Fibroblast of skin of abdomen (primary cell): ENCODE measurements around the gene MBP.

Experiments used
- DNase-seq: peaks from one replicate; pipeline ENCODE4 v3.0.0-alpha.2; 2013

Gene MBP

DNA sequence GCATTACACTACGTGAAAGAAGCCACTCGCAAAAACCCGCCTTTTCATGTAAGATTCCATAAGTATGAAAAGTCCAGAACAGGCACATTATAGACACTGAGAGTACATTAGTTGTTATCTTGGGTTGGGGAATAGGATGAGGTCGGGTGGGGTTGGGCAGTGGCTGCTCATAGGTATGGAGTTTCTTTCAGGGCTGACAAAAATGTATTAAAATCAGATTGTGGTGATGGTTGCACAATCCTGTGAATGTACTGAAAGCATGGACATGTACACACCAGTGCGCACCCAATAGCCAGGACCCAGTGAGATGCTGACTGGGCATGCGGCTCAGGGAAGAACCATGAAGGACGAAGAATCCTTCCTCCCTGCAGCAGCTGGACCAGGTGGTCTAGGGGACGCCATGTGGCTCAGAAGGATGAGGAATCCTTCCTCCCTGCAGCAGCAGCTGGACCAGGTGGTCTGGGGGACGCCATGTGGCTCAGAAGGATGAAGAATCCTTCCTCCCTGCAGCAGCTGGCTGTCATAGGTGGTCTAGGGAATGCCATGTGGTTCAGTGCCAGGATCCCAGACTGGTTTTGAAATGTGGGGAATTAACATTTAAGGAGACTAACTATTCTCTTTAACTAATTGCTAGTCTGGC, 50.1 kb downstream of the MBP start:
- DNase-seq, result no peak

DNA sequence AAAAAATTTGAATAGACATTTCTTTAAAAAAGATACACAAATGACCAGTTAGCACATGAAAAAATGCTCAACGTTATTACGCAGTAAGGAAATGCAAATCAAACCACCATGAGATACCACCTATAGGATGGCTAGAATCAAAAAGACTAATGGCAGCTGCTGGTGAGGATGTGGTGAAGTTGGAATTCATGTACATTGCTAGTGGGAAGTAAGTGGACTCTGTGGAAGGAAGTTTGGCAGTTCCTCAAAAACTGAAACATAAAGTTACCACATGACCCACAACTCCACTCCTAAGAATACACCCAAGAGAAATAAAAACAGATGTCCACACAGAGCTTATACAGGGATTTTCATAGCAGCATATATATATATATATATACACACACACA, 51.2 kb downstream of the MBP start:
- DNase-seq, result peak; percentile 95

DNA sequence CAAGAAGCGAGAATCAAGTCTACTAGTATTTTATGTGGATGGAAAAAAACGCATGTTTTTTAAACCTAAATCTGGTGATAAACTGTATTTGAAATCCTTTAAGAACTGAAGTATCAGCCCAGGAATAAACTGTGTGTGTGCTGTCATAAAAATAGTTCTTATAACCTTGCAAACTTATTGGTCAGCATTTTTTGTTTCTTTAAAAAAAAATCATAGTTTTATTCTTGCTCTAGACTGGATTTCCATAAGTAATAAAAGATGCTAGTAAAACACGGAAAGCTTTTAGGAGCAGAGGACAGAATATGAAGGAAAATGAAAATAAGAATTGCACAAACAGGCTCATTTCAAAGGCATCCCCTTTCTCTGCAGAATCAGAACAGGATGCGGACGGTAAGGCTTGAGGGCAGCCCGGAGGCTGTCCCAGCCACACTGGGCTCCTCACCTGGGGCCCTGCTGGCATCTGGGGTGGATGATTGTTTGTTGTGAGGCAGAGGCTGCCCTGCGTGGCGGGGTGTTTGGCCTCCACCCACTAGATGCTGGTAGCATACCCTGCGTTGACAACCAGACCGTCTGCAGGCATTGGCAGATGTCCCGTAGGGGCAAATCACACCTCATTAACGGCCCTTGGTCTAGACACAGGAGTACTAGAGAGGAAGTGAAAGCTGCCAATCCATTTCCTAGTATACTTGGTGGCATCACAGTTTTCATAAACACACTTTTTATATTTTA, 52.5 kb downstream of the MBP start:
- DNase-seq, result no peak

DNA sequence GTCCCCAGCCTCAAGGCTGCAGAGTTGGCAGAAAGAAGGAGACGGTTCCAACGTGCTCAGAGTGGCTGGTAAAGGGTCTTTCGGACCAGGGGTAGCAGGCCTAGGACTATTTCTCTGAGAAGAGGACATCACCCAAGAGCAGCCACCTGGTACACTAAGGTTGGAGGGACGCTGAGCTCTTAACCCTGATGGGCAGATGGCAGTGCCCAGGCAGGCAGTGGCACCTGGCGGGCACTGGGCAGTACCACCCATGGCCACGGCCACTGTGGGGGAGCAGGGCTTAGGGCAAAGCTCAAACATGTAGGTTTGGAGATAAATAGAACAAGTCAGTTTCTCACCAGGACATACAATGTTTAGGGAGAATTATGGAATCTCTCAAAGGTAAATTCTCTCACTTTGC, 53.5 kb downstream of the MBP start:
- no peak for DNase-seq

DNA sequence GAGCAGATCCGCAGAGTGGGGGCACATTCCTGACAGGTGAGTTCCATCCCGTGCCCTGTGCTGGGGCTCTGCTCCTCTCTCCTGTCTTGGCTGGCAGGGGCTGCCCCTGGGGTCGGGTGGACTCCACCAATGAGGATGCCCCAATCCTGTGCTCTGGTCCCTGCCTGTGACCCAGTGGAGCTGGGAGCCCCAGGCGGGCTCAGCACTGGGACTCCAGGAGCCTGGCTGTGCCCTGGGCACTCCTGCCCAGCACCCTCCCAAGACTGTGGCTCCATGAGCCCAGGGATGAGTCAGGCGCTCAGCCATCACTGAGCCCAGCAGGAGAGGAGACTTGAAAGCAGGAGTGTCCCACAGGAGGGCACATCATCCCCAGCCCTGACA, 53.9 kb downstream of the MBP start:
- no peak for DNase-seq

DNA sequence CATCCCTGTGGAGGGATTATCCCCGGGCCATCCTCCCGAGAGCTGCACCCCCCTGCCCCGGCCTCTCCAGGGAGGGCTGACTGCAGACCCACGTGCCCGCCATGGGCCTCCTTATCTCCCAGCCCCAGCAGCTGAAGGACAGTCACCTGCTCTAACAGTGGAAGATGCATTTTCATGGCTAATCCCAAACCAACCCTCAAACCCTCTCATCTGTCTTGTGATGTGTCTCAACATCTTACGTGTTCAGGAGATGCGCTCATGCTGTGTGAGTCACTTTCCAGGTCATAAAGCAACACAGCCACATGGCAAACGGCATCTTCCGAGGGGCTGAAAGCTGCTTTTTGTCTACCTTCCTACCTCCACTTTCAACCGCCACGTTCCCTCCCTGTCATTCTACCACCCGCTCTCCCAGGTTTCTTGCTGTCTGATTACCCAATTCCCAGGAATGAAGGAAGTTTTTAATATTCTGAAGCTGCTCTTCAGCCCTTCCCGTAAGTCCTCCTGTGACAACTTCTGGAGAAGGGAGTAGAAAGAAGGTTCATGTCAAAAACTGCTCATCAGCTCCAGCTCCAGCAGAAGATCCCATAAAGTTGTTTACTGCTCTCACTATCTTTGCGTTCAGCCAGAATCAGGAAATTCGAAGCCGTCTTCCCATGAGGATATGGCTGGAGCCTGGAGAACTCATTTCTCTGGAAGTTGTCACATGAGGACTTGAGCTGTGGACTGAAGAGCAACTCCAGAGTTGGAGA, 54.5 kb downstream of the MBP start:
- DNase-seq, result peak; percentile 58

DNA sequence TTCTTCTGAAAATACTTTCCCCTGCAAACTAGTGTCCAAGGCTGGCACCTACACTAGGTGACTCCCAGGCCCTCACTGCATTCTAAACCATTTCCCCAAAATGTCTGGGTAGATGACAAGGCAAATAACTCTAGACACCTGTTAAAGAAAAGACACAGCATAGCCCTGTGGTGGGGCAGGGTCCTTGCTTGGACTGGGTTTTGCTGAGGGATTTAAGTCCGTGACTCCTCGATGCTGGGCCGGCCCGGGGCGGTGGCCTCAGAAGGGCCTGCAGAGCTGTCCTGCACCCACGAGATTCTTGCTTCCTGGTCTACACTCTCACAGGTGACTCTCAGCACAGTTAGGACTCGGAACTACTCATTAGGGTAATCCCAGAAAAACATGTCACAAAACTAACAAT, 55.2 kb downstream of the MBP start:
- no peak for DNase-seq

DNA sequence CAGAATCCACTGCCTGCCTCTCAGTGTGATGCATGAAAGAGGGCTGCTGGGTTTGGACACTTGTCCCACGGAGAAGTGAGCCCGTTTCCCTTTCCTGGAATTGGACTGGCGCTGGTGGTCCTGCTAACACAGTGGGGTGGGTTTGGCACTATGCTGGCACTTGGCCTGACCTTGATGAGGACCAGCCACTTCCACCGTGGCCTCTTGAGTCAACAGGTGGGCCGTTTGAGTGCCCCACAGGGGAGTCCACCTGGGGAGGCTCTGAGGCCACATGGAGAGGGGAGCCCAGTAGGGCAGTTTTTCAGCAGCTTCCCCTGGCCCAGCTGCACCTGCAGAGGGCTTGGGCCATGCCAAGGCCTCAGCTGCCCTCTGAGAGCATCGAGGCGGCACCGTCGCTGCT, 56.5 kb downstream of the MBP start:
- DNase-seq, result no peak

DNA sequence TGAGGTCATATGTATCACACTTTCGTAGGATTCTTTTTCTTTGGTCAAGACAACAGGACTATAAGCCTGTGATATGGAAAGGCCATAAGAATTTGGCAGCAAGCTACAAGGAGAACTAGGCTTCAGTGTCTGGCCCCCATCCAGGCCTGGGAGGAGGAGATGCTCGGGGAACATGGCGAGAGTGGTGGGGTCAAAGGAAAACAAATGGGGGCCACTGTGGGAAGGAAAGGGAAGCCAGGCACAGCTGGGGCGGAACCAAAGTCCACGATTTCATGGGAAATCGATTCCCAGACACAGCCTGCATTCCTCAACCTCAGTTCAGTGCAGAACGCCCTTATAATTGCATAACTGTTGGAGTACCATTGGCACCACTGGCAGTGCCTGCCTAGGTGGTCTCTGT, 58.2 kb downstream of the MBP start:
- DNase-seq, result no peak

DNA sequence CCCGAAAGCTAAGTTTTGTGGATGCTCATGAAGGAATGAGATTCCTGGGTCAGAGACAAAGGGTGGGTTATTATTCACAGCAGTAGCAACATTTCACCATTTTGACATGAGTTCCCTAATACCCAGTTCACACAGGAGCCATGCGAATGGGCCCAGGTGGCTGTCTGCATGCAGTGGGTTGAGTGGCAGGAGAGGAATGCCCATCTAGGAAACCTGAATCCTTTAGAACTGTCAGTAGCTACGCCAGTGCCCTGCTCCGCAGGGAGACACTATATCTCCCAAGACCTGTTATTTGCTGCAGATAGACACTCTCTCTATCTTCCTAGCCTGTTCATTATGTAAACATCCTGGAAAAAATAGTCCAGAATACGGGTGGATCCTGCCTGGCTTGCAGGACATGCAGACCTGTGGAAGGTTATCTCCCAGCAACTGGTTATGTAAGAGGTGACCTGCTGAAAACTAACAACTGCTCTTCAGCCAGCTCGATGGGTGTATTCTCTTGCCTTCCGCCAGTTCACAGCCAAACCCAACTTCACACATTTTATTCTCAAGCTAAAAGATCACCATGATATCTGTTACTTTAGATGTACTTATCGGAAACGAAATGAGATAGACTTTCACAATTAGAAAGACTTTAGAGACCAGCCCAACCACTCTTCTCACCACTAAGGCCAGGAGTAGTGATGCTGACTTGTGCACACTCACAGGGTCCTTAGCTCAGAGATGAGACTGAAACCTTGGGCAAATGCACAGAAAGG, 59.1 kb downstream of the MBP start:
- DNase-seq, result no peak

DNA sequence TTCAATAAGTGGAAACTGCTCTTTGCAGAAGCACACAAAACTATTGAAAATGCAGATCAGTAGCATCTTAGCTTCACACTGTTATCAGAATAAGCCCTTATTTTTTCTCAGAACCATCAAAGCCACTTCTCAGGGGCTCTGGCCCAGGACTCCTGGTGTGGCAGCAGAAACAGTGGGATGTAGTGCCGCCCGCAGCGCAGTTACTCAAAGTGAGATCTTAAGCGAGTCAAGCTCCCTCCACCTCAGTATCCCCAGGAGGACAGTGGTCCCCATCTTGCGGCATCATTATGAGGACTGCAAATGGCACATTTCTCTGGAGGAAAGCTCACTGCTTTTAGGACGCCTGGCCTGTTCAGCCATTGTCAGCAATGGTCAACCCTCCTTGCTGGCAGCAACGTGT, 60.0 kb downstream of the MBP start:
- no peak for DNase-seq

DNA sequence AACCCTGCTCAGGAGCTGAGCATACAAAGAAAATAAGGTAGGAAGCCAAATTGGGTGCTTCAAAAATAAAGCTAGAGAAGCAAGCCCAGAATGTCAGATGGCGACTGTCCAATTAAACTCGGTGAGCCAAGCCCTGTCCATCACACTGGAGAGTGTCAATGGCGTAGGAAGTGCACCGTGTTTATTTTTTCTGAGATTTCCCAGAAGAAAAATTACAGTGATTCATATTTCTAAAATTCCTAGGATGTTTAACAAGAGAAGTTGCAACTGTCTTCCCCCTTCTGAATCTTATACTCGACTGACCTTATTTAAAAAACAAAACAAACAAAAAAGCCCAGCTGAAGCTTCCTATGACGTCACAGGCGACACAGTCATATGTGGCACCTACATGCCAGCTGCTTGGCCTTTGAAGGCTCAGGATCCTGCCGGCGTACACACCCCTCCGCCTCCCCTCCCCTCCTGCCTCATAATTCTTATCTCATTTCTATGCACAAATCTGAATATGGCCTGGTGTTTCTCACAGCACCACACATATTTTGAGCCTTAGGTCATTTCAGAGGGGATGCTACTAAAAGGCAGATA, 60.8 kb downstream of the MBP start:
- peak; percentile 84 for DNase-seq

DNA sequence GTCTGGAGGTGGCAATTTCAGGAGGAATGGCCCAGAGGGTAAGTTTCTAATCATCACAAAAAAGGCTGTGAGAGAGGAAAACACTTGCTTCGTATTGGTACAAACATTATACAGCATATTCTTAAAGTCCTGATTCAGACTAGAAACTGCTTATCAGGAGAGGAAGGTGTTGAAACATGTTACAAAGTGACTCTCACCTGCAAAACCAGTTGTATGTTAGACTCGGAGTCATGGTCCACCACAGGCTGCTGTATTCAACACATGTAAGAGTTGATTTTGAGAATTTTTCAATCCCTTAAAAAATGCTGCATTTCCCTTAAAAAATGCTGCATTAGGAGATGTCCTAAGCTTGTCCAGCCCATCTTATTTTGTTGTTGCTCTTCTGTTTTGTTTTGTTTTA, 61.5 kb downstream of the MBP start:
- DNase-seq, result no peak

DNA sequence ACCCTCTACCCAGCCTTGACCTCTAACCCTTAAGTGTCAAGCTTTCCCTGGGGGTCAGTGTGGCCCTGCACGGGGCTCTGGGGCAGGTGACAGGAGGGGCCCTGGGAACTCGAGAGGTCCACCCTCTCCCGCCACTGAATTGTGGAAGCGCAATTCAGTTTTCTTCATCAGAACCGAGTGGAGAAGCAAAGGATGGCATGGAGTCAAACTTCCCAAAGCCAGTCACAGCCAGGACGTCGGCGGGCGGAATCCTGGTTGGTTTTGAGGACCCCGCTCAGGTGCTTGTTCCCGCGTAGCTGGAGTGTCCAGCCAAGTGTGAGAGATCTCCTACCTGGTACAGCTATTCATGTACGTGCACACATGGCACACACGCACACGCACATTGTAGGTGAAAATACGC, 62.0 kb downstream of the MBP start:
- DNase-seq, result no peak

DNA sequence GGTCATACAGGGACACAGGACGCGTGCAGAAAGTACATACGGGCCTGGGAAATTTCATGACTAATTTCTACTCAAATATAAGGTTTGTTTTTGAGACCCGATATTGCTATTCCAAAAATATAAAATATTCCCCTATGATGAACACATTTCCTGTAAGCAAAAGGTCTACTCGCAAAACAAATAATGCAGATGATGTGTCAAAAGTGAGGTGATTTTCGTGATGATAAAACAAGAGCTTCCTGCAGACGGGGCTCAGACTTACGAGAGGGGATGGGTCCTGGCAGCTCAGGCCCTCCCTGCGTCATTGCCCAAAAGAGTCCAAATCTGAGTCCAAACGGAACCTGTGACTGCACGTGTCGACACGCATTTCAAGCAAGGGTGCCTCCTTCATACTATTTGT, 62.7 kb downstream of the MBP start:
- no peak for DNase-seq

DNA sequence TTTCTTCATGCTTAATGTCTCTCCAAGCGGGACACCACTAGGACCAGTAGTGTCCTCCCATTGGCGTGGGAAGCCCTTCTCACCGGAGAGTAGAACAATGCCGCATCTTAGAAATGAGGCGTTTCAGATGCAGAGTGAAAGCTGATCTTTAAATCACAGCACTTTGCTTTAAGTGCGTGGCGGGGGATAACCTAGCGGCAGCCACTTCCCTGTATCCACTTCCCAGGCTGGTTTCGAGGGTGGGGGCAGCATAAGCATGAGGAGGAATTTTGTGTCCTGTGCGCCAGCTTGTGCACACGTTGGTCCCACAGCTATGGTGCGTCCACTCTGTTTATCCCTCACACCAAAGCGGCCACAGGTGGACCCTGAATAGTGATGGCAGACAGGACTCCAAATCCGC, 63.1 kb downstream of the MBP start:
- no peak for DNase-seq

DNA sequence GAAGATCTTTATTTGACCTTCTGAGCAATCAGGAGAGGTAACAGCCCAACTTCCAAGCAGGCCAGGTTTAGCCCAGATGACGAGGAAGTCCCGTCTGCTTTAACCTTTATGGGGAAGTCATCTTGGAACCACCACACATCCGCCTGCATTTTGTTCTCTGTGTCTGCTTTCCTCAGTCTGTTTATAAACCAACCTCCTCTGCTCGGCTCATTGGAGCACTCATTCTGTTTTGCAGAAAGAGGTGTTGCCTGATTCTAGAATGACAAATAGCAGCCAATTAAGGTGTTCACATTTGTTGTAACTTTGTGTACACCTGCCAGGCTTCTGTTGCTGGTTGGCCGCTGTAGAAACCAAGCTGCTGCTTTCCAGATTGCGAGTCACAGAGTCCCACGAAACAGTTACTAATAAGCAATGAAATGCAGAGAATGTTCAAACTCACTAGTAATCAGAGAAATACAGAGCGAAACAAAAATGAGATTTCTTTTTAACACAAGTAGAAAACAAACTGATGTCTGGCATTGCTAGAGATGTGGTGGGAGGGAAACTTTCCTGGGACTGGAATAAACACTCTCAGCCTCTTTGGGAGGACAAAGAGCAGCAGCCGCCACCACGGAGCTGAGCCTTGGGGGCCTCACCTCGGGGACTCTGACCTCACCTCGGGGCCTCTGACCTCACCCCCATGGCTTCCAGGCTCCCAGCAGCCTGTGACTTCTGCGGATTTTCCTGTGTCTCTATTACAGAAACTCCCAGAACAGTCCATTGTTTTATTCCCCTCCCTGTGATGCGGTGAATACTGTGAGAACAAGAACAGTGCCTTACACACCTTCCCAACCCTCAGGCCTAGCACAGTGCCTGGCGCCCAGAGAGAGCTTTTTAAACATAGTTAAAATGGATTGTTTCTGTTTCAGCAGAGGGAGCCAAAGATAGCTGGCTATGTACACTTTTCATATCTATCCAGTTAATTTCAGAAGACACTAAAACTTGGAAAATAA, 64.0 kb downstream of the MBP start:
- DNase-seq, result peak; percentile 51

DNA sequence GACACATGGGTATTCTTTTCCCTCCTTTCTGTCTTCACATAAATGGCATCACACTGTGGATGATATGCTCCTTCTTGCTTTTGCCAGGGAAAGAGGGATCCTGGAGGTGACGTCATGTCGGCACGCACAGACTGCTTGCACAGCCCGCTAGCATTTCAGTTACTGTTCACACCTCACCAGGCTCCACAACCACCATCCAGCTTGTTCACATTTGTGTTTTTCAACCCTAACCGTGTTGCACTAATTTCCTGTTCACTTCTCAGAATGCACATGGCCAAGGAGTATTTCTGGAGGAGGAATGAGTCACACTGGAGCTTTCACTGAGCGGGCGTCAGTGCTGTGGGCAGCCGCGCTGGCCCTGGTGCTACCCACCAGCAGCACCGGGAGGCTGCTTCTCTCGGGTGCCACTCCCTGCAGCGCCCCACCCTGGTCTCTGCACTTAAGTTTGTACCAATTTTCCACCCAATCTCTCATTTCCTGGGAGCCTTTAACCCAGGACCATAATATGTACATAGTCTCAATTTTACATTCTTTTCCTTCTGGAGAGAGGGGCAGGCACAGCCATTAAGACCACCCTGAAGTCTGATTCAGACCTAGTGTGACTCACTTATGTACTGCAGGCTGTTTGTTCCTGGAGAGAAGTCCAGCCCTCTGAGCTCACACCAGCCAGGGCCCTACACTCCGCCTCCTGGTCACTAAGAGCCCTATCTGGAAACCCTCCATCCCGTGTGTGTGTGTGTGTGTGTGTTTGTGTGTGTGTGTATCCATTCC, 65.1 kb downstream of the MBP start:
- peak; percentile 83 for DNase-seq

DNA sequence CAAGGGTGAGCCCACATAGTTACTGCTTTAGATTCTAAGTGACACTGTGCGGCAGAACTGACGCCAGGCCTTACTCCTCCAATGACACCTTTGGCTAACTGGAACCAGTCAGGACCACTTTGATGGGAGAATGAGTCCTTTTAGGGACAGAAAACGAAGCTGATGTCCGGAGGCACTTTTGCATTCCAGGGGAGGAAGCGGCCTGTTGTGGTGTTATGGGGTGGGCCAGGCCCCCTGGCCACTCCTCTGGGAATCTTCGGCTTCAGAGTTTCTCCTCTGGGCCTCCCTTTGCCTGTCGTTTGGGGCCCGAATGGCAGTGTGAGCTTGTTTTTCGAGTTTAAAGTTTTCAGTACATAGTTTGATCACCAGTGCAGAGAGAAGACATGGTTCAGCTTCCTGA, 65.9 kb downstream of the MBP start:
- no peak for DNase-seq

DNA sequence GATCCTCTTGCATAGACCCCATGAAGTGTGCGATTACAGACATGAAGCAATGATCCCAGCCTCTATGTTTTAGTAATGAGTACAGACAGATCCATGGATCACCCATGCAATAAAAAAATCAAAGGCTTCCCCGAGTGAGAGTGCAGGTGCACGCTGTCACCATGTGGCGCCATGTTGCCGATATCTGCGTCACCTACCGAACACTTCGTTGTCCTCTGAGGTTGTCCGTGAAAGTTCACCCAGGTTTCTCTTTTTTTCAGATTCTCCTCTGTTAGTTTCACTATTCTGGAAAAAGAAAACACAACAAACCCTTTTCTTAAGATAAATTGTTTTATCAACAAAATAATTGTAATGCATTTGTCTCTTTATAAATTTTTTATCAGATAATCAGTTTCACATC, 66.5 kb downstream of the MBP start:
- no peak for DNase-seq
